ENCODE data around the gene VPS4B.

GRCh38 chr18:63402246-63403162 lies 19.8 kb downstream of the VPS4B start:
- TF ChIP-seq CTCF (conservative IDR thresholded peaks at IDR 0.05 in 1 of 2, IDR thresholded peaks at IDR 0.05 in 1 of 2; ENCODE audit: extremely low read depth in 1 of 2, insufficient read depth in 1 of 2, low read depth in 1 of 2, low read length in 2 of 2) (no peak), EZH2 (IDR thresholded peaks at IDR 0.05; ENCODE audit: borderline replicate concordance, low read length) (no peak)
